Measurements from ENCODE around the gene UBE2Q2.
"Not testable (repeated sequence)": the region's sequence is repeated elsewhere in the genome, so short reads cannot be mapped to it uniquely, and the experiment has no call there.

The UBE2Q2 gene

DNA sequence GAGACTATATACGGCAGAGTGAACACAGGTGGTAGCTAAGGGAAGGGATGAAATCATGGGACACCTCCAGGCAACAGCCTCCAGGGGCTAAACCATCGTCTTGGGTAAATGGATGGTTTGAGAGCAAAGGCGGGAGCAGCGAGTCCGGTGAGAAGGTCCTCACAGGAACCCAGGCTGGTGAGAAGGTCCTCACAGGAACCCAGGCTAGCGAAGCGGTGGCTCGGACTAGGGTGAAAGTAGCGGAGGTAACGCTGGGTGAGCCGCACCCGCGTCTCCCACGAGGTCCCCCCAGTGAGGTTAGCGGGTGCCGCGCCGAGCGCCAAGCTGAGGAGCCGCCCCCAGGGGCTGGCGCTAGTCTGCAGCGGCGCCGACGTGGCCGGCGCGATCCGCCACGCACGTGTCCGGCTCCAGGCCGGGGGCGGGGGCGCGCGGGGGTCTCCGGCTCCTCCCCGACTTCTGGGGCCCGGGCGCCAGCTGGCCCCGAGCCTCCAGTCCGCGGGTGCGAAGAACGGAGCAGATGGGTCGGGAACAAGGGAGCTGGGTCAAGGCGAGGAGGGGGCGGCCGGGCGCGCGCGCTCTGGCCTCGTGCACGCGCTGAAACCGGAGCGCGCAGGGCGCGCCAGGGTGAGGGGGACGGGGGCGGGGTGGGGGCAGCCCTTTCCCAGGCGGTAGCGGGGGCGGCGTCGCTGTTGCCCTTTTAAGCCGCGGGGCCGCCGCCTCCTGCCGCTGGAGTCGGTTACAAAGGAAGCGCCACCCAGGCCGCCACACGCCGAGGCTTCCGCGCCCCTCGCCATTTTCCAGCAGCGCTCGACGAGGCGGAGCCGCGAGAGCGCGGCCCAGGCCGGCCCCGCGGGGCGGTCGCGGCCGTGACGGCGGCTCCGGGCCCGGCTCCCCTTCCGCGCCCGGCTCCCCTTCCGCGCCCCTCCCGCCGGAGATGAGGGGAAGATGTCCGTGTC is at the start of gene UBE2Q2:
Gene UBE2Q2 (plus strand): TSS at position 726 of the 956 bp plus-strand sequence. CDS start 220 bp downstream, at position 946.
- peak; percentile 35 for DNase-seq (ENCODE audit: low read depth)

GRCh38 chr15:75796321-75796720 is 46.9 kb upstream of the UBE2Q2 start:
- DNase-seq (ENCODE audit: low read depth), result no peak

DNA sequence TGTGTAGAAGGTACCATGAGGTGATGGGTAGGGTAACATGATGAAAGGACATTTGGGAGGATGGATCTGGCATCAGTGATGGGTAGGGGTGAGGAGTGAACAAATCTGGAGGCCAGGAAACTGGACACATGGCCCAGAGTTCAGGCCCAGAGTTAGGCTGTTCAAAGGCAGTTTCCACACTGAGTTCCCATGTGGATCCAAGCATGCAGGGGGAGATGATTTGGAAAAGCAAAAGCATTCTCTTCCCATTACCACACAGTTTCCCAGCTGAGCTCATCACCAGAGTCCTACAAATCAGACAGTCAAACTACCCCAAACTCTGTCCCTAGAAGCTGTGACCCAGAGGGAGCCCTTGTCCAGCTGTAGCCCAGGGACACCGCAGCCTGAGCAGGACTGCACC is 46.1 kb upstream of the UBE2Q2 start:
- DNase-seq (ENCODE audit: low read depth), result not testable (repeated sequence)

GRCh38 chr15:75799190-75799589 is 44.1 kb upstream of the UBE2Q2 start:
- no peak for DNase-seq (ENCODE audit: low read depth)

- DNase-seq (ENCODE audit: low read depth), result not testable (repeated sequence)
Observed at GRCh38 chr15:75800409-75800808, 42.8 kb upstream of the UBE2Q2 start.

DNA sequence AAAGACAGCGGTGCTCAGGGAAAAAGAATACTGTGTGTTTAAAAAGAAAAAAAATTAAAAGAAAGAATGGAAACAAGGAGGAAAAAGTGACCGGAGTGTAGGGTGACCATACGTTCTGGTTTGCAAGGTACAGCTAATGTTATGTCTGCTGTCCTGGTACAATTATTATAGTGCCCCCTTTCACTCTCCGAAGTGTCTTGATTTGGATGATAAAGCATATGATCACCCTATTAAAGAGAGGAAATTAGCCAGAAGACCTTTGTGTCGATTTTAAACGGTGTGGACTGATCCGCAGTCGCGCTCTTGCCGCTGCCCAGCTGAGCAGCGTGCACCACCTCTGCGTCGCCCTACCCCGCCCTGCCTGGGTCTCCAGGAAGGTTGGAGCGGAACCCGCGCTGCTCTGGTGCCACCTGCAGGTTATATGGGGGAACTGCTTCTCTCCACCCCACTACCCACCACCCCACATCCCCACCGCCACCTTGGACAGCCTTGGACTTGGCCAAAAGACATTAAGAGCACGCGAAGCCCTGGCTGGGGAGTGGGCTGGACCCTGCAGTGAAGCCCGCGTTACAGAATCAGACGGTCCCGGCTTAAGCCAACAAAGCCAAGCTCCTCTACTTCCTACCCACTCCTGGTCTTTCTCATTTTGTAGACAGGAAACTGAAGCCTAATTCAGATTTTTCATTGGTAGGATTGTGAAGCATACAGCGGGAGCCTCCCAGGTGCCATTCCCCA is 41.2 kb upstream of the UBE2Q2 start:
- DNase-seq (ENCODE audit: low read depth), result no peak

DNA sequence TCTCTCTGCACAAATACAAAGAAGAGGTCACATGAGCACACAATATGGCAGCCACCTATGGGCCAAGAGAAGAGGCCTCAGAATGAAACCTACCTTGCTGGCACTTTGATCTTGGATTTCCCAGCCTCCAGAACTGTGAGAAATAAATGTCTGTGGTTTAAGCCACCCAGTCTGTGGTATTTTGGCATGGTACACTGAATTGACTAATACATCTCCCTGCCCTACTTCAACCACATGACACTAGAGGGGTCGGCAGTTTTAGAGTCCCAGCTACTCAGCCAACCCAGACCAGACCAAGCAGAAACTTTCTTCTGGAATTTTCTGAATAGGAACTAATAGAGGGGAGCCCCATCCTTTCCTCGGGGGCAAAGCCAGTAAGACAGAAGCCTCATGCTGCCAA is 35.8 kb upstream of the UBE2Q2 start:
- not testable (repeated sequence) for DNase-seq (ENCODE audit: low read depth)

DNA sequence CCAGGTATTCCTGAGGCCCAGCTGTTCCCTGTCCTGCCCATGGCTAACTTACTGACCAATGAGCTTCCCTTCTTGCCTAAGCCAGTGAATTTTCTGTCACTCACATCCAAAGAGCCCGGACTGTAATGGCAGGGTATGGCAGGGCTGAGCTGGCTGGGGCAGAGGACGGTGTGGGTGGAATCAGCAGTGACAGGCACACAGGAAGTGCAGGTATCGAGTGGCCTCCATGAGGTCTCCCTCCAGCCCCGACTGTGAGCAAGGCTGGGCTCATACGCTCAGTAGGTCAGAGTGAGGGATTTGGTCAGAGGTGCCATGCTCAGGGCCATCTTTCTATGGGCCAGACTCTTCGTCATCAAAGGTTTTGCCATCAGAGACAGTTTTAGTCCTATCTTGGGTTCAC is 35.2 kb upstream of the UBE2Q2 start:
- not testable (repeated sequence) for DNase-seq (ENCODE audit: low read depth)

- DNase-seq (ENCODE audit: low read depth), result no peak
Observed at GRCh38 chr15:75808563-75808962, 34.7 kb upstream of the UBE2Q2 start.

GRCh38 chr15:75809986-75810750 is 33.1 kb upstream of the UBE2Q2 start:
- no peak for DNase-seq (ENCODE audit: low read depth)

DNA sequence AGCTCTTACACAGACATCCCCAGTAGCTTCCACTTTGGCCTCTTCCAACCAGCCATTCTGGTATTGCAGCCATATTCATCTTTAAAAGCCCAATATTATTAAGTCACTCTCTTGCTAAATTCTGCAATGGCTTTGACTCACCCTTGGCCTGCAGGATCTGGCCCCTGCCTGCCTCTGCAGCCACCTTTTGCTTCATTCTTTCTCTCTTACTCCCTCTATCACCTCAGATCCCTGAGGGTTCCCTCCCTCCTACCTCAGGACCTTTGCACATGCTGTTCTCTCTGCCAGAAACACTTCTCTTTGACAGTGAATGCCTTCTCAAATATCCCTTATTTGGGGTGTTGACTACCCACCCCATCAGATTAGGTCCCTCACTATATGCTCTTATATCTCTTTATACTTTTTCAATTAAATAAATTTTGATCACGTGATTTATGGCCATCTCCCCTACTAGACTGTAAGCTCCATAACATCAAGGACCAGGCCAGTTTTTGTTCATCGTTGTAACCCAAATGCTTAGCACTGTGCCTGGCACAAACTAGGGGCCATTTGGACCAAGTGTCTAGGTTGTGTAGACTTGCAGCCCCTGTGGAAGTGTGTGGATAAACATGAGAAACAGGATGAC is 32.3 kb upstream of the UBE2Q2 start:
- no peak for DNase-seq (ENCODE audit: low read depth)

- no peak for DNase-seq (ENCODE audit: low read depth)
Observed at GRCh38 chr15:75811626-75812025, 31.6 kb upstream of the UBE2Q2 start.

DNA sequence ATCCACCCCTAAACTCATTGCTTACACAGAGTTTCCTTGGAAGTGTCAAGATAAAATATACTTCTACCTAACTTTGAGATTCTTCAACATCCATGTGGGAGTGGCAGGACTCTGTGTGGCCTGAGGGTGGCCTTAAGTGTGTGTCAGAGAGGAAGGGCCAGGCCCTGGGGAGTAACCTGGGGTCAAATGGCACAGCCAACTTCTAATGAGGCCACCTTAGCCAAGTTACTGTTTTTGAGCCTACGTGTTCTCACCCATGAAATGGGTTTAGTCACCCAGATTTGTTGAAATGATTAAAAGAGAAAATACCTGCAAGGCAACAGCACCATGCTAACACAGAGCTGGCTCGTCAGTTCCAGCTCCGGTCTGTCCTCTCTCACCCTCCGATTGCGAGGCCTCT is 28.5 kb upstream of the UBE2Q2 start:
- DNase-seq (ENCODE audit: low read depth), result no peak

DNA sequence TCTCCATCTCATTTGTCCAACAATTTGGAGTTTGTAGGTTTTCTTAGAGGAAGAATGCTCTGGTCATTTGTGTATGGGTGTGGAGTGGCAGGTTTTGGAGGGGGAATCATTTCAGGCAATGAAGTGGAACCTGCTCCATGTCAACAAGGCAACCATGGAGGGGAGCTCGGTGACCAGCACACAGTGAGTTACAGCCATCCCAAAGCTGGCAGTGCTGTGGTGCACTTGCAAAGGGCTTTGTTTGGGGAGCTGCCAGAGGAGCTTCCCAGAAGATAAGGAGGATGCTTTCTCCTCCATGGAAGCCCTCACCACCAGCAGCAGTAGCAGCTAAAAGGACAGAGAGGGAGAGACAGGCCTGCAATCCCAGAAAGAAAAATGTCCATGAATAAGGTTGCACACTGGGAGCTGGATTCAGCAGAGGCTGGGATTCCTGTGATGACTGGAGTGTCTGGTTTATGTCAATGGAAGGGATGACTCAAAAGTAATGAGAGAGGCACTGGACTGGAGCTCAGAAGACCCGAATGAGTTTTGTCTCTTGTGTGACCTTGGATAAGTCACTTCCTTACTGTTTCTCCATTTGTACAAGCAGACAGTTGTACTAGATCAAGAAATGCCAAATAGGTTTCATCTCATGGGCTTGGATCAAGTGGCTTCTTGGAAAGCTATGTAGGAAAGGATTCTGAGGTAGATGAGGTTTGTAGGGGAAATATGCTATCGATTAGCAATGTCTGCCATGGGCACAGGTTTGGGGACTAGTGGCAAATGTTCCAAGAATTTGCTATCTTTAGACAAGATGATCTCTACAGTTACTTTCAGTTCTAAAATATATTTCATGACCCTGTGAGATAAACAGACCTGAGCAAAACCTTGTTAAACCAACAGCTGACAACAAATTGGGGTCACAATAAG is 27.2 kb upstream of the UBE2Q2 start:
- no peak for DNase-seq (ENCODE audit: low read depth)

DNA sequence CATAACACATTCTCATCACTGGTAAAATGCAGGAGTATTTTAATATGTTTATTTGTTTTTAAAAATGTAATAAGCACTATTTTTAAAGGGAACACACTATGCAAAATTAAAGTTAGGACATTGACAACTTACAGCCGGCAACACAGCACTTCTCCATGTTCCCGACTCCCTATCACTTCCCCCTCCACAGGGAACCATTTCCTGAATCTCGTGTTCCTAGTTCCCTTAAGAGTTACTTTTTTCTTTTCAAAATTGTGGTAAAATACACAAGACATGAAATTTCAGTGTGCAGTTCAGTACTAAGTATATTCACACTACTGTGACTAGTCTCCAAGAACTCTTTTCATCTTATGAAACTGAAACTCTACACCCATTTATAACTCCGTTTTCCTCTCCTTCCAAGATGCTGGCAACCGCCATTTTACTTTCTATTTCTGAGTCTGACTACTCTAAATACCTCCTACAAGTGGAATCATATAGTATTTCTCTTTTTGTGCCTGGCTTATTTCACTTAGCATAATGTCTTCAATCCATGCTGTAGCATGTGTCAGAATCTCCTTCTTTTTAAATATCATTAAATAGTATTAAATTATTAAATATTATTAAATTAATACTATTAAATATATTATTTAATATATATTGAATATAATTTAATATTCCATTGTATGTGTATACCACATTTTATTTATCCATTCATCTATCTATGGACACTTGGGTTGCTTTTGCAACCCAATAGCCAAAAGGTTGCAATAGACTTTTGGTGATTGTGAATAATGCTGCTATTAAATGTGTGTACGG is 25.9 kb upstream of the UBE2Q2 start:
- DNase-seq (ENCODE audit: low read depth), result no peak

GRCh38 chr15:75820206-75820605 is 23.0 kb upstream of the UBE2Q2 start:
- DNase-seq (ENCODE audit: low read depth), result no peak

DNA sequence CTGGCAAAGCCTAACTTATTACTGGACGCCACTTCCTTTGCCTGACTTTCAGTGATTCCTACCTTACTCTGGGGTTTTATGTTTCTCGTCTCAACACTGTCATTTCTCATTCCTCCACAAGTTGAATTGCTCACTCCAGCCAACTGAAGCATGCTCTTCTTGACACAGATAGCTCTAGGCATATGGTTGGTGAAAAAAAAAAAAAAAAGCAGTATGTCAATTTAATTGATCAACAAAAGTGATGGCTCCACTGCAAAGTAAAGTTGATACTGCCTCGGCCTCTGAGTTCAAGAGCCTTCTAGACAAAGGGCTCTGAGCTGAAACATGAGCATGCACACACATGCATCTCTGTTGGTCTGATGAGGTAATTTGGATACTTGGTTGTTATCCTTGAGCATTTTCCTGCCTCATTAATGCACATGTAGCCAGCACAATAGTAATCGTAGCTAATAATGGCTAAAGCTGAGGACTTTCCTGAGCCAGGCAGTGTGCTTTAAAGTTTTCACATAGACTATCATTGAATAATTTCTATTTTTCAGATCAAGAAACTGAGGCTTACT is 21.4 kb upstream of the UBE2Q2 start:
- DNase-seq (ENCODE audit: low read depth), result no peak

DNA sequence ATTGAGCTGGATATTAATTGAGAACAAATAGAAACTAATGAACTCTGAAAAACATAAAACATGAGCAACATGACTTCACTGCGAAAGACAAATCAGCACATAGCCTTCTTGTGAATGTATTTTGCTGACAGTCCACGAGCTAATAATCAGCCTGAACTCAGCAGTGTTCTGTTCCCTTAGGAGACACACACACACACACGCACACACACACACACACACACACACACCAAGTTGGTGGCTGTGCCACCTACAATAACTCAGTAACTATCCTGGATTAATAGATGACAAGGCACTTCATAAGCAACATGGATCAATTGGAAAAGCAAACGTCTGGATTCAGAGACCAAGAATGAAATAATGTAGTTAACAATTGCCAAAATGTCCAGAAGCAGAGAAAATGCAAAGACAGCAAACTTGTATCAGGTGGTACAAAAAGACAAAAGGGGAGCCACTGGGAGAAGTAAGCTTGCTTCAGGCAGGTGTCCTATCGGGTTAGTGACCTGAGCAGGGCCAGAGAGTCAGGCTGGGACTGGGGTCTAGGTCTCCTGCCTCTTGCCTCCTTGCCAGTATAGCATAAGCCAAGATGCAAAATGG is 20.5 kb upstream of the UBE2Q2 start:
- no peak for DNase-seq (ENCODE audit: low read depth)
